NCI-H187 (cell line): Measurements from ENCODE around the gene PPAN.

ENCODE experiments used
- DNase-seq, 2 experiments: peaks; one replicate each; lab custom pipeline; 2025; lab: John Stamatoyannopoulos, UW

Gene PPAN

GRCh38 chr19:10141479-10141878, 35.3 kb downstream of the PPAN start:
- no peak for DNase-seq

GRCh38 chr19:10141973-10142372, 35.8 kb downstream of the PPAN start:
- DNase-seq: no peak

DNA sequence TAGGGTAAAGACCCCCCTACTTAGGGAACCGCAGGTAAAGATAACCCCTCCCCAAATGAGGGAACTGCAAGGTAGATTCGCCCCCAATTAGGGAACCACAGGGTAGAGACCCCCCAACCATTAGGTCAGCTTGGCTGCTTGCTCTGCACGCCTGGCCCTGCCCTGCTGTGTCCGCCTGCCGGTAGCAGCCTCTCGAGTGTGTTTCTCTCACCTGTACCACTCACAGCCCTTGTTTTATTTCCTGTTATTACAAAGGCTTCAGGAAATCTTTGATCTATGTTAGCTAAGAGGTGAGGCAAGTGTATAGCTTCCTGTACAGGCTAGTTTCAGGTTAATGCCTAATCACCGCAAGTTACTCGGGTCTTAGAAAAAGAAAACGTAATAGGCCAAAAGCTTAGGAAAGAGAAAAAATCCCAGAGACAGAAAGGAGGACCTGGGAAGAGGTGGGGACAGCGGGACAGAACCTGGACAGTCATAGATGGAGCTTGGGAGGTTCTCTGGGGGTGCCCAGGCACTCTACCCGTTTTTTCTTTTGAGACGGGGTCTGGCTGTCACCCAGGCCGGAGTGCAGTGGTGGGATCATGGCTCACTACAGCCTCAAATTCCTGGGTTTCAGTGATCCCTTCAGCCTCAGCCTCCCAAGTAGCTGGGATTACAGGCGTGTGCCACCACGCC, 36.7 kb downstream of the PPAN start:
- no peak for DNase-seq

DNA sequence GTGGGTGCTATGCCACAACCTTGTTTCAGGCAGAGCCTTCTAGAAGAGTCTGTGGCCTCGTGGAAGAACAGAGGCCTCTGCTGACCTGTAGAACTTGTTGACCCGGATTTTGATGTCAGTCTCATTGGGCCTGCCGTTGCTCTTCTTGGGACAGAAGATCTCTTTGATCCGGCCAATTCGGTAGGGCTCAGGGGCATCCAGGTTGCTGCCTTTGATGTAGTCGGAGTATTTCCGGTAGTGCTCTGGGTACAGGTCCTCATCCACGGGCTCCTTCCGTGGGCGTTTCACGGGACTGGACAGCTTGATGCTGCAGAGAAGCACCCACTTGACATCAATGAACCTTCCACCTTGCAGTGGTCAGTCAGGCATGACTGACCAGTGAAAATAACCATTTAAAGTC, 37.5 kb downstream of the PPAN start:
- no peak for DNase-seq

DNA sequence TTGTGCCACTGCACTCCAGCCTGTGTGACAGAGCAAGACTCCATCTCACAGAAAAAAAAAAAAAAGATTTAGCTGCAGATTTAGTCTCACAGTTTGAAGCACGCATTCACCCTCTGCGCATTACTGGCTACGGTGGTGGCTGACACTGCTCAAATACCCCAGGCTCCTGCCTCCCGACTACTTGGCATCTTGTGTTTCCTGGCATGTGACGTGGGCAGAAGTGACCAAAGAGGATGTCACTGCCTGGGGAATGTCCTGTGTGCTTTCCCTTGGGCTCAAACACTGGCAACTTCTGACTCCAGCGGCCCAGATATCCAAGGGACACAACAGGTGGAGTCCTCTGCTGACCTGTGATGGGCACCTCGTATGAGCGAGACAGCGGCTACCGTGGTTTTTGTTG, 38.2 kb downstream of the PPAN start:
- DNase-seq: no peak

DNA sequence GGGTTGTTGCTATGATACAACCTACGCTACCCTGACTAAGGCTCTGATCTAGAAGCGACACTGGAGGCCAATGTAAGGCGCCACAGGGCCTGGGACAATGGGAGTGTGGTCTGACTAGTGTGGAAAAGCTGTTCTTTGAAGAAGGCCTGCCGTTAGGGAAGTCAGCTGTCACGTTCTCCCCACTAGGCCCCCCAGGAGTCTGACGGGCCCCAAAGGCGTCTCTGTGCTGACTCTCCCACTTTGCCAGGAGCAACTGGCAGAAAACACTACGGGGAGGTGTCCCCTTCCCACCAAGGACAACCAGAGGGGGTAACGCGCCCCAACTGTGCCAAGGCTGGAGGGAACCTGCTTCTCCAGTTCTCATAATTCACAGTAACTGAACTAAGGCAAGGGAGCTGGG, 38.9 kb downstream of the PPAN start:
- no peak for DNase-seq

- no peak for DNase-seq
Observed at GRCh38 chr19:10146142-10146541, 40.0 kb downstream of the PPAN start.

GRCh38 chr19:10149427-10149826, 43.3 kb downstream of the PPAN start:
- DNase-seq: no peak

GRCh38 chr19:10151521-10151920, 45.4 kb downstream of the PPAN start:
- DNase-seq: no peak

DNA sequence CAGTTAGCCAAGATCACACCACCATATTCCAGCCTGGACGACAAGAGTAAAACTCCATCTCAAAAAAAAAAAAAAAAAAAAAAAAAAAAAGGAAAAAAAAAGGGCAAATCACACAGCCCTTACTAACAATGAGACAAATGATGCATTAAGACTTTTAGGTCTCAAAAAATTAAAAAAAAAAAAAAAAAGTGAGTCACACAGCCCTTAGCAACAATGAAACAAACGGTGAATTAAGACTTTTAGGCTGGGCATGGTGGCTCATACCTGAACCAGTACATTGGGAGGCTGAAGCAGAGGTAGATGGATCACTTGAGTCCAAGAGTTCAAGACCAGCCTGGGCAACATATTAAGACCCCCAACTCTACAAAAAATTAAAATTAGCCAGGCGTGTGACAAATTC, 45.9 kb downstream of the PPAN start:
- no peak for DNase-seq

DNA sequence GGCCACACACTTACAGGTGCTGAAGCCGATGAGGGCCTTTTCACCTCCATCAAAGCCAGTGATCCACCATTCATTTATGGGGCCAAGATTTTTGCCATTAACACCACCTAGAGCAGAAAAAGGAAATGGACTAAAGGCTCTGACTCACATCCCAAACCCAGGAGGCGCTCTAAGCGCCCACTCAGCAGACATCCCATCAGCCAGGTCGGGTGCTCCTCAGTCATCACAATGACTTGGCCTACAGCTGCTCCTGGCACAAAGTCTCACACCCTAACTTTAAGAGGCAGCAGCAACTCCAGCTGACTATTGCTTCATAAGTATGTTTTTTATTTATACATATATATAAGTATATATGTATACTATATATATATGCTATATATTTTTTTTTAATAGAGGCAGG, 49.7 kb downstream of the PPAN start:
- DNase-seq: no peak

DNA sequence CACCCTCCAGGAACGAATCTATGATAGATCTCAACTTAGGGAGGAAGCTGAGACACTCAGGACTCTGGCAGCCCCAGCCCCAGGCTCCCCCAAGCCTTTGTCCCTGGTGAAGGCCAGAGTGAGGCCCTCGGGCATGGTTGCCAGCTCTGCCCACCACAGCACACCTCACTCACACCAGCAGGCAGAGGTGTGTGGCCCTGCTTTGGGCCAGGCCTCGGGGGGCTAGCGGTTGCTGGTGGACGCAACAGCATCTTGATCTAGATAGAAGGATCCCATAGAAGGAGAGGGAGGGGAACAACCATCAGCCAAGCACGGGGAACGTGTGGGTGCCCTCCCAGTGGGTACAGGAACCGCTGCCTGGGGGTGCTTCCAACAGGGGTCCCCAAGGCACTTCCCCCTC, 51.9 kb downstream of the PPAN start:
- DNase-seq: no peak

- no peak for DNase-seq
Observed at GRCh38 chr19:10158485-10158884, 52.3 kb downstream of the PPAN start.

- no peak for DNase-seq
Observed at GRCh38 chr19:10159610-10160009, 53.4 kb downstream of the PPAN start.
